Ovary (tissue), 10 donors: ENCODE measurements around the gene SNX30. TPM values are rescaled to one million over a fixed set of nuclear protein-coding genes. Genes with fewer than 3 reads are reported as not detected.
A peak's percentile ranks its signal among the peaks of the same experiment; 100 is the strongest.

Experiments
- DNase-seq, 5 donors: peaks; one replicate each; pipeline ENCODE4 v3.0.0-alpha.2; 2019 to 2020
- H3K27ac ChIP-seq, 2 donors: fragments of 200-600 bp; one replicate each; pipeline versions ENCODE4 v1.5.1 to v1.8.0; 2019 to 2022
- H3K27me3 ChIP-seq: fragments of 200-600 bp; one replicate; pipeline ENCODE4 v1.8.0; 2022
- H3K36me3 ChIP-seq: fragments of 200-600 bp; sonication (generic); one replicate; pipeline ENCODE4 v1.5.1; 2019
- H3K4me1 ChIP-seq: one replicate; pipeline ENCODE4 v1.8.1; 2013; ENCODE audit warnings: mild to moderate bottlenecking, moderate library complexity; ENCODE audit not compliant: insufficient read depth
- H3K4me3 ChIP-seq: fragments of 200-600 bp; sonication (generic); one replicate; pipeline ENCODE4 v1.5.1; 2017
- H3K9me3 ChIP-seq, 2 donors: fragments of 200-600 bp in 1 of 2; sonication (generic) in 1 of 2; one replicate each; pipeline versions ENCODE4 v1.5.1 to v1.8.1; 2013 to 2019; ENCODE audit warnings: mild to moderate bottlenecking in 1 of 2, moderate library complexity in 1 of 2
- CTCF ChIP-seq, 3 donors: fragments of 450-650 bp in 2 of 3; fragments of 200-600 bp in 1 of 3; IDR thresholded peaks; one replicate each; pipeline versions ENCODE4 v1.5.1 to v1.8.0; 2016 to 2022; ENCODE audit warnings: antibody characterized with exemption in 3 of 3, mild to moderate bottlenecking in 1 of 3
- EP300 ChIP-seq: sonication (generic); formaldehyde crosslinking; IDR thresholded peaks from one replicate; pipeline ENCODE4 v1.6.1; 2017; ENCODE audit warnings: antibody characterized with exemption
- POLR2A ChIP-seq: fragments of 450-650 bp; IDR thresholded peaks from one replicate; pipeline ENCODE4 v1.6.1; 2017; ENCODE audit warnings: antibody characterized with exemption, mild to moderate bottlenecking, moderate library complexity
- WGBS, 3 donors: extraction: QIAGEN DNeasy Blood & Tissue Kit in 1 of 3; methylation state at CpG; one replicate each; pipeline versions ENCODE4 v1.1.5 to v1.1.7; 2013 to 2017; 5-methylcytosine and 5-hydroxymethylcytosine counted together
- intact Hi-C, 4 donors: fragments of 100-400 bp; cut with DNase I; formaldehyde crosslinking; loops; one replicate each; pipeline versions ENCODE4 v1.11.0 to v1.15.1; 2022 to 2023
- long read RNA-seq, 3 donors: library from polyadenylated mRNA in 2 of 3; unstranded in 2 of 3; transcript quantifications; one replicate each; pipeline ENCODE4 v2.0.0 and lab custom pipeline, GENCODE V29; 2021 to 2026
- polyA plus RNA-seq, 2 donors: library from polyadenylated mRNA; stranded (reverse); fragments of 200-250 nt in 1 of 2; fragments of 350-450 nt in 1 of 2; fragmentation: Illumina TruSeq in 1 of 2; extraction: RNeasy Lipid Tissue Mini Kit (QIAGEN cat#74804) in 1 of 2; gene quantifications; one replicate each; pipeline ENCODE4 v1.2.3, GENCODE V29; 2013 to 2014
- total RNA-seq, 7 donors: library from RNA; depleted of rRNA in 2 of 7; stranded (reverse); fragments of >200 nt in 2 of 7; fragmentation: NEBNext Ultra II Directional in 3 of 7; extraction: Animal tissue kit (Norgen Biotek cat#: 25700) in 3 of 7; gene quantifications; one replicate each; pipeline versions ENCODE4 v1.1.0 to v1.2.4, GENCODE V29; 2016 to 2023
- donor health status: DM: no; HTN: no; CAD: no; lungs with moderate emphysema.
- donor health status: DM: no; HTN: no; CAD: no.
- donor health status: Bipolar disorder and iron deficiency.
- donor health status: DM: yes; HTN: yes; CAD: no.
- donor health status: DM: no; HTN: no; CAD: no.
- donor health status: DM: yes; HTN: yes; CAD: no.

SNX30 gene, protein sequence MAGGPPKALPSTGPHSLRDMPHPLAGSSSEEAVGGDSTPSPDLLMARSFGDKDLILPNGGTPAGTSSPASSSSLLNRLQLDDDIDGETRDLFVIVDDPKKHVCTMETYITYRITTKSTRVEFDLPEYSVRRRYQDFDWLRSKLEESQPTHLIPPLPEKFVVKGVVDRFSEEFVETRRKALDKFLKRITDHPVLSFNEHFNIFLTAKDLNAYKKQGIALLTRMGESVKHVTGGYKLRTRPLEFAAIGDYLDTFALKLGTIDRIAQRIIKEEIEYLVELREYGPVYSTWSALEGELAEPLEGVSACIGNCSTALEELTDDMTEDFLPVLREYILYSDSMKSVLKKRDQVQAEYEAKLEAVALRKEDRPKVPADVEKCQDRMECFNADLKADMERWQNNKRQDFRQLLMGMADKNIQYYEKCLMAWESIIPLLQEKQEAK
- 10 to 100 TPM in 2 of 7 donors, 1 to 10 TPM in 5; 7.4 to 11.8 (median 8.8) TPM for total RNA-seq
- polyA plus RNA-seq, result 1 to 10 TPM; 4.3 to 9.5 TPM
- long read RNA-seq, donor 1, partial matches to known transcripts, result 1 of 12 reads
- long read RNA-seq, donor 1, other reads (novel, unspliced or antisense), result 11 of 12 reads
- long read RNA-seq, donor 2, full-length matches to known transcripts, result 6 of 6 reads
- long read RNA-seq, donor 2, partial matches to known transcripts, result 0 of 6 reads
- long read RNA-seq, donor 2, other reads (novel, unspliced or antisense), result 0 of 6 reads
- long read RNA-seq, donor 3, full-length matches to known transcripts, result 1 of 3 reads
- long read RNA-seq, donor 3, partial matches to known transcripts, result 0 of 3 reads
- long read RNA-seq, donor 3, other reads (novel, unspliced or antisense), result 2 of 3 reads

DNA sequence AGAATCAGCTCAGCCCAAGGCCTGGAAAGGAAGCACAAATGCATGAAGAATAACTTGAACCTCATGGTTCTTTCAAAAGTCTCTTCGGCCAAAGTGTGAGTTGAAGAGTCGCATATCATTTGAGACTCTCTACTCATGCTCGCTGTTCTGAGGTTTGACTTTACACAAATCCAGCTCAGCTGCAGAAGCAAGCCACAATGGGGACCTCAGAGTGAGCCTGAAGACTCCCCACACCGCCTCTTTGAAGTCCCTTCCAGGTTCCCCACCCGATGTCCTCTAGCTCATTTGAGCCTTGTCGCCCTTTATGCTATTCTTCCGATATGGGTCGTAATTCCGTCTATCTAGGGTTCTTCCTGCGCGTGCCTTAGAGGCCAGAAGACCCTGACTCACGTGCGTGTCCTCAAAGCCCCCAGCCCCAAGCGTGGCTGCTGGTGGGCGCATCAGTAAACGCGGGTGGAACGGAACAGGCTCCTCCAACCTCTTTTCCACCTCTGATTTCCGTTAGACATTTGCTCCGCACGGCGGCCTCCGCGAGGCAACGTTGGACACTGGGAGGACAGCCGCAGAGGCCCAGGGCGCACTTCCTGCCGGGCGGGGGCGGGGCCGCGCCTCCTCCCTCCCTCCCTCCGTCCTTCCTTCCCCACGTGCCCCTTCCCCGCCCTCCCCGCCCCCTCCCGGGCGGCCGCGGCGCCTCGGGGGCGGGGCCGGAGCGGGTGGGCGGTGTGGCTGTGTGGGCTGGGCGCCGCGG lies at the start of gene SNX30:
Gene SNX30 (plus strand): TSS at position 745 of the 748 bp plus-strand sequence. CDS start 242 bp downstream, outside the sequence.
- 4 to 7% (median 7%) methylated on average over 20 to 49 of the region's 49 CpGs for WGBS, 3 donors
- TF ChIP-seq EP300 (no peak), CTCF (IDR thresholded peaks at IDR 0.05) (peak in 1 of 3 donors; percentile 21), POLR2A (peak; percentile 64)
- Histone ChIP-seq H3K4me1 (peaks cover 9% of the 10 kb centered on the region), H3K27me3 (no peaks in the 10 kb centered on the region), H3K36me3 (no peaks in the 10 kb centered on the region), H3K9me3 (no peaks in the 10 kb centered on the region), H3K4me3 (peak within 1 kb of the TSS; percentile 82), H3K27ac (peak within 1 kb of the TSS; percentile 52 to 90)
- DNase-seq, result peak; percentile 88 to 93 (median 91)
- intact Hi-C loops, result no loop called here

- intact Hi-C loops, result loop anchor here in 1 of 4 donors (10.0 kb wide), 1 partner anchor 329 kb away; no protein-coding TSS in a partner anchor
- H3K4me1 ChIP-seq, result peaks cover 2% of the 10 kb centered on the region
- H3K27me3 ChIP-seq, result no peaks in the 10 kb centered on the region
- H3K4me3 ChIP-seq, result no peak overlapping the region
- 85 to 92% (median 90%) methylated on average over 2 of the region's 2 CpGs for WGBS, 3 donors
- DNase-seq, result no peak
- H3K9me3 ChIP-seq, result no peaks in the 10 kb centered on the region
- TF ChIP-seq CTCF (IDR thresholded peaks at IDR 0.05), result no peak
- H3K27ac ChIP-seq, result no peak overlapping the region
- no peaks in the 10 kb centered on the region for H3K36me3 ChIP-seq
These were observed 47.3 kb upstream of the SNX30 start for GRCh38 chr9:112703304-112703703.

GRCh38 chr9:112705768-112706427 lies 44.7 kb upstream of the SNX30 start:
- H3K27ac ChIP-seq, result no peak overlapping the region
- H3K4me3 ChIP-seq, result no peak overlapping the region
- no peaks in the 10 kb centered on the region for H3K36me3 ChIP-seq
- TF ChIP-seq EP300 (no peak), CTCF (IDR thresholded peaks at IDR 0.05) (peak; percentile 31 to 56 (median 35))
- 26 to 41% (median 28%) methylated on average over 6 of the region's 6 CpGs for WGBS, 3 donors
- H3K9me3 ChIP-seq, result no peaks in the 10 kb centered on the region
- no peaks in the 10 kb centered on the region for H3K27me3 ChIP-seq
- H3K4me1 ChIP-seq, result peaks cover 2% of the 10 kb centered on the region
- intact Hi-C loops, result loop anchor here in 1 of 4 donors (10.0 kb wide), 1 partner anchor 331 kb away; no protein-coding TSS in a partner anchor
- peak in 4 of 5 donors; percentile 38 to 71 (median 57) for DNase-seq
